ENCODE results near the gene KIAA0232. TPM values are rescaled to one million over a fixed set of nuclear protein-coding genes. Genes with fewer than 3 reads are reported as not detected.

Gene KIAA0232
- total and polyA plus RNA-seq, 9 of the 15 experiments (the other 6 are each of a cell fraction or from before 2014, with no cell fraction given) = 3.5 to 17.4 (median 13.0) TPM

GRCh38 chr4:6851962-6852361 lies 69.4 kb downstream of the KIAA0232 start:
- ATAC-seq (no peak), FAIRE-seq (no peak), DNase-seq (ENCODE audit: extremely low read depth in 1 of 4, low spot score in 3 of 4) (no peak)
- Histone ChIP-seq H4K20me1 (replicated peaks; ENCODE audit: control insufficient read depth, insufficient read depth, low read length) (0 out of 2 replicates have a peak, but pooled peaks cover 6% of the 10 kb centered on the region), H3K27me3 (ENCODE audit: control insufficient read depth in 2 of 2, insufficient read depth in 2 of 2, low read length in 2 of 2) (no peaks in the 10 kb centered on the region), H3K4me2 (ENCODE audit: insufficient read depth, low read length) (no peak overlapping the region), H3K9me3 (replicated peaks; ENCODE audit: control insufficient read depth, insufficient read depth, low read depth, low read length) (no peaks in the 10 kb centered on the region), H3K27ac (ENCODE audit: extremely low read depth, low read depth, low read length) (no peak overlapping the region), H3K9ac (ENCODE audit: insufficient read depth in 1 of 2, low read depth in 2 of 2, low read length in 2 of 2) (no peak overlapping the region), H3K9me1 (ENCODE audit: control insufficient read depth, insufficient read depth, low read length) (no peaks in the 10 kb centered on the region), H3K36me3 (ENCODE audit: control insufficient read depth, insufficient read depth, low read length) (peaks cover 45% of the 10 kb centered on the region), H3K4me1 (replicated peaks in 1 of 2; ENCODE audit: control insufficient read depth in 2 of 2, insufficient read depth in 2 of 2, low read length in 2 of 2) (peaks cover 0 to 13% of the 10 kb centered on the region in 2 experiments; a peak in 3 of 5 replicates), H3K4me3 (no peak overlapping the region), H3K79me2 (ENCODE audit: control insufficient read depth, insufficient read depth, low read length) (peaks cover 48% of the 10 kb centered on the region), H2AFZ (ENCODE audit: low read depth, low read length) (no peak overlapping the region)
- CTCF ChIA-PET (ENCODE audit: low intra/inter-chr PET ratio) = no interaction called here
- intact Hi-C loops (cut with micrococcal nuclease) = no loop called here
- no peak for TF ChIP-seq IRF1 (CRISPR knock-in tag; IDR thresholded peaks at IDR 0.05; ENCODE audit: borderline replicate concordance)
- TF ChIP-seq POLR3G (IDR thresholded peaks at IDR 0.05; ENCODE audit: extremely low read depth, insufficient read length, insufficient replicate concordance) = no peak
- TF ChIP-seq KDM5B (IDR thresholded peaks at IDR 0.05; ENCODE audit: insufficient replicate concordance, low read depth, low read length) = no peak
- TF ChIP-seq ZNF785 (CRISPR knock-in tag; IDR thresholded peaks at IDR 0.05) = no peak
- TF ChIP-seq NFIC (IDR thresholded peaks at IDR 0.05) = peak; percentile 52; the same call in 1 of the 2 replicates
- POLR2A ChIA-PET = interaction anchor here (0.6 to 1.1 kb wide), 6 partner anchors 8 to 286 kb away, joined by 3 to 4 read pairs (median 3); no protein-coding TSS in a partner anchor
- WGBS (ENCODE audit: insufficient coverage, low coverage, missing lambda C conversion rate) = 62% methylated on average over 2 of the region's 2 CpGs
- BruUV-seq (replicated peaks) = no TSS peak
- in situ Hi-C loops (cut with MboI) = no loop called here

All from K562 (cell line).